SK-MEL-5 (cell line): ENCODE results near the gene ZNF521. TPM values are rescaled to one million over a fixed set of nuclear protein-coding genes. Genes with fewer than 3 reads are reported as not detected.

Experiments used
- DNase-seq: peaks from one replicate; pipeline ENCODE4 v3.0.0-alpha.2; 2016; ENCODE audit warnings: low read depth, low spot score
- in situ Hi-C: cut with HindIII; loops from 2 replicates; pipeline ENCODE4 v1.10.0; 2016; ENCODE audit warnings: low sequenced_read_pairs, high pct_unique_total_duplicates, low pct_unique_long_range_greater_than_20kb
- total RNA-seq: library from RNA; depleted of rRNA; stranded (reverse); fragments of >200 nt; shearing (Covaris generic); gene quantifications from 2 replicates; pipeline ENCODE4 v1.2.3, GENCODE V29; 2014

ZNF521 gene
- total RNA-seq, 1 experiment from 2014 or later, result 1.9 TPM

DNA sequence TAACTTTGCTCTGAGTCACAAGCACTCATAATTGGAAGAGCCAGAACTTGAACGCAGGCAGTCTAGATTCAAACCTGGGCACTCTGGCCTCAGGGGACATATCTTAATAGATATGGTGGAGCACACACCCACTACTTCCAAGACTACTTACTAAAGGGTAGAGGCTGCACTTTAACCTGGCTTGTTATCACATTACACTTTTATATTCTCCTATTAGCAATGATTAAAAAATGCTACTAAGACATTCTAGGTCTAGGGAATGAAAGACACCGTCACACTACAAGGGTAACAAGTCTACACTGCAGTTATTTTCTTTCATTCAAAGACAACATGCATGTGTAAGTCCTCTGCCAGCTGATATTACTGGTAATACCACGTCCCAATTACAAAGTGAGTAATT is 258.8 kb downstream of the ZNF521 start:
- DNase-seq, result no peak

GRCh38 chr18:25089470-25089869 is 262.5 kb downstream of the ZNF521 start:
- in situ Hi-C loops, result no loop called here
- no peak for DNase-seq

More for the DNA sequence above, 258.8 kb downstream of the ZNF521 start:
- in situ Hi-C loops, result no loop called here

- DNase-seq, result no peak
- in situ Hi-C loops, result no loop called here
These were observed 265.1 kb downstream of the ZNF521 start for GRCh38 chr18:25086876-25087275.

GRCh38 chr18:25081001-25081400 is 271.0 kb downstream of the ZNF521 start:
- in situ Hi-C loops, result no loop called here
- DNase-seq, result no peak

- DNase-seq, result no peak
- in situ Hi-C loops, result no loop called here
These were observed 271.8 kb downstream of the ZNF521 start for GRCh38 chr18:25080211-25080610.

DNA sequence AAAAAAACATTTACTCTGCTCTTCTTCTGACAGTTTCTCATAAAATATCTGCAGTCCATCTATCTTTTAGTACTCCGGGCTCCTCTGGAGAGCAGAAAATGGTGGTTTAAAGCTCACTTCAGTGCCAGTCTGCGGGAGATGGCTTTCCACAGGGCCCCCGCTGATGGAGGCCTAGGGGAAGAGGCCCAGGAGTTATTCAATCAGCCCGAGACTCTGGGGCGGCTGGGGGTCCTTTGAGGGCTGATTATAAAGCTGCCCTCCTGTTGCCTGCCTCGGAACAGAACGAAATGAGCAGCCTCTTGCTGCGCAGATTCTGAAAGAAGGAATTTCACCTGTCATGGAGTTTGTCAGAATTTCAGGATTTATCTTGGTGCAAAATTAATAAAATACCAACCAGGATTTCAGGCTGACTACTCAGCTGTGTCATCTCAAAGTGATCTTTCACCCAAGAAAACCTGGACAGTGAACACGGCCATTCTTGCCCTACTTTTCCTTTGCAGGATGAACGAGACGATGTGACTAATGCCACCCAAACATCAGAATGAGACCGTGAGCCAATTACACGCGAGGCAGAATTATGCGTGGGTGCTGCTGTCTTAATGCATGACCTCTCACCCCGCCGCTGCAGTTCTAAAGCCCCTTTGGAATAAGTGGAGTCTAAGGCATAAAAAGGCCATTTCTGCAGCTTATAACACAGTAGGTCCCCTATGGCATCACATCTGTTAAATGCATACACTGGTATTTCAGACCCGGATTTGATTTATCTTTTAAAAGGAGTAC is 273.8 kb downstream of the ZNF521 start:
- no peak for DNase-seq
- in situ Hi-C loops, result no loop called here

- in situ Hi-C loops, result no loop called here
- no peak for DNase-seq
These were observed 274.7 kb downstream of the ZNF521 start for GRCh38 chr18:25077038-25077943.

DNA sequence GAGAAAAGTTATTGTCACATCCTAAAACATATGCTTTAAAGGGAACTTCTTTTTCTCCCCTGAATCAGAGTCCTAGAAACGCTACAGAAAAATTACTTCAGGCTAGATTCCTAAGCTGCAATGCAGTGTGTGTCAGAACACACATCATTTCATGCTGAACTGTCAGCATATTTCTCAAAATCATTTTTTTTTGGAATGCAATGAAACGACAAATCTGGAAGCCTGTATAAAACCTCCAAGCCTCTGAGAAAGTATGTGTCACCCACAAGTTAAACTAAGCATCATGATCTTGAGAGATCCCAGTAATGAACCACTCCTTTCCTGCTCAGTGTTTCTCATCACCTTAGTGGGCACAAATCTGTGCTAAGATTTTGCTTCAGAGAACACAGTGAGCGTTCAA is 276.2 kb downstream of the ZNF521 start:
- in situ Hi-C loops, result no loop called here
- DNase-seq, result peak; percentile 16

- in situ Hi-C loops, result no loop called here
- DNase-seq, result peak; percentile 94
These were observed 276.6 kb downstream of the ZNF521 start for GRCh38 chr18:25075331-25075730.

DNA sequence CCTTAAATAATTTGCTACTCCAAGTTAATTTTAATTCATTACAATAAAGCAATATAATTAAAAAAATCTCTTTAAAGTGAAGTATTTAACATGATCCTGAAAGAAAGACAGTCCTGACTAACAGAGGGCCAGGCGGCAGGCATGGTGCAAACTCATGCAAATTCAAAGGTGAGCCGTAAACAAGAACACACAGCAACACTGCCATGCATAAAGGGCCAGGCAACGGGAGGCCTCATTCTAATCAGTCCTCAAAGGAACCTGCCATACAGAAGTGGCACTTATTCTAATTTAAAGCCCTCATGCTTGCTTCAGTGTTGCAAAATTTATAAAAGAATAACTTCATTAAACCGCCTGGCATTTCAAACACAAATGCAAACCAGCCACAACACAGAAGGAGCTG is 277.0 kb downstream of the ZNF521 start:
- in situ Hi-C loops, result no loop called here
- no peak for DNase-seq

DNA sequence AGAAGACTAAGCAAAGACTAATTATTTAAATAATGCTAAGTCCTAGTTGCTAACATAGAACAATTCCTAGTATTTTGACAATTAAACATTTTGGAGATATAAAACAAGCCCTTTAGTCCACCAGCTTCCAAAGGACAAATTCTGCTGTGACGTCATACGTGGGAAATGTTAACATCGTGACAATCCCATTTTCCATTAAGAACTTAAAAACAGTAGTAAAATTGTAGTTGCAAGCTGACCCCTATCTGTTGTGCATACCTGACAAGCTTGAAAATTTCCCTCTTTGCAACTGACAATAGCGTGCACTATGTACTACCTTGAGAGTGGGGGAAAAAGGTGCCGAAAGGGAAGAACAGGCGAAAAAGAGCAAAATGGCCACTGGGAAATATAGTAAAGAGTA is 279.8 kb downstream of the ZNF521 start:
- no peak for DNase-seq
- in situ Hi-C loops, result no loop called here

DNA sequence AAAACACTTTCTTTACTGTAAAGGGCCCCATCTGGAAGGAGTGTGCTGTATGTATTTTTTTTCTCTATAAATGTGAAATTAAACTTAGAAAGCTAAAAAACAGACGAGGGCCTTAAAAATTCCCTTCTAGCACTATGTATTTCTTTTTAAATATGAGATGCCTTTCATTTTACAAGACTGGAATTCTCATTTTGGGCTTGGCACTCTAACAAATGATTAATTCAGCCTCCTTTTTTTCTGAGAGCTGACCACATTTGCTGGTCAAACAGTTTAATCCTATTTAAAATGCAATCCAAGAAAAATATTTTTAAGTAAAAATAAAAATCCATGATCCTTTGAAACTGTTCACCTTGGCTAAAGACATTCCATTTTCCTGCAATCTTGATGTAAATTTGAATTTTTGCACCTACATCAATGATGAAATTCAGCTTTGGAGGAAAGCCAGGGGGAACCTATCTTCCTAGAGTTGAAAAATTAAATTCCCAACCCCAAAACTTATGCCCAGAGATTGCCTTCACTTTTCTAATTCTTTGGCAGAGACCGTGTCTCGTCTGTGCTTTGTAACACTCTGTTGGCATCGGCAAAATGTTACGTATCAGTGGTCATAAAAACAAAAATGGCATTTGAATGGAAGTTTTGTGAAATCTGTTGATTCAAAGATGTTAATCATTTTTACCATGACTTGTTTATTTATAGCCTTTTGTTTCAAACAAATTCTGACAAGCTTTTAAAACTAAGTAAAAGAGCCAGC is 284.5 kb downstream of the ZNF521 start:
- no peak for DNase-seq
- in situ Hi-C loops, result no loop called here

DNA sequence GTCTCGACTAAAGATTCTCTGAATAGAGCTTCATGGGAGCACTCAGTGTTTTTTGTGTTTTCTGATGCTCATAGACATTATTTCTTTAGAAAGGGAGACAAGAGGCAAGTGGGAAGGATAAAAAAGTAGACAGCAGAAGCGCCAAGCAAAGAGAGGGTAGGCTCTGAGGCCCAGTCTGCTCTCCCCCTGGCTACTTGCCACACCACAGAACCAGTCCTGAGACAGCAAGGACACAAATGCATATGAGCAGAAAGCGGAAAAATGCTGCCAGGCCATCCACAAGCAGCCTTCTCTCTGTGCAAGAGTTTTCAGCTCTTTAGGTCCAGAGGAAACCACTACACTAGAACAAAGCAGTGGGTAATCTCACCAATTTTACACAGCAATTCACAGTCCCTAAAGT is 285.4 kb downstream of the ZNF521 start:
- in situ Hi-C loops, result no loop called here
- no peak for DNase-seq

DNA sequence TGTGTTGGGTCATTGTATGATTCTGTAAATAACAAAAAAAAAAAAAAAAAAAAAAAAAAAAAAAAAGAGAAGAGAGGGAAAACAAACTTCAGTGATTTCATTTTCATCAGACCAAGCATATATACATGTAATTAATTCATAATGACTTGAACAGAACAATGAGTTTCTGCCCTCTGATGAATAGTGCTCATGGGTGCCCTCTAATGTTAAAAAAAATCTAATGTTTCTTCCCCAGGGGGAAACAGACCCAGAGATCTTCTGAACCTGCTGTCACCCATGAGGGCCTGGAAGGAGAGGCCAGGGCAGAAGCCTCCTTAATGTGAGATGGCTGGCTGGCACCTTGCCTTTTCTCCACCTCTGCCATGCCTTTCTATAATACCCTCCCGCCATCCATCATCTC is 289.2 kb downstream of the ZNF521 start:
- peak; percentile 20 for DNase-seq
- in situ Hi-C loops, result no loop called here

- DNase-seq, result peak; percentile 25
- in situ Hi-C loops, result no loop called here
These were observed 290.6 kb downstream of the ZNF521 start for GRCh38 chr18:25061395-25061794.

- in situ Hi-C loops, result no loop called here
- peak; percentile 20 for DNase-seq
These were observed 293.4 kb downstream of the ZNF521 start for GRCh38 chr18:25058521-25058920.

DNA sequence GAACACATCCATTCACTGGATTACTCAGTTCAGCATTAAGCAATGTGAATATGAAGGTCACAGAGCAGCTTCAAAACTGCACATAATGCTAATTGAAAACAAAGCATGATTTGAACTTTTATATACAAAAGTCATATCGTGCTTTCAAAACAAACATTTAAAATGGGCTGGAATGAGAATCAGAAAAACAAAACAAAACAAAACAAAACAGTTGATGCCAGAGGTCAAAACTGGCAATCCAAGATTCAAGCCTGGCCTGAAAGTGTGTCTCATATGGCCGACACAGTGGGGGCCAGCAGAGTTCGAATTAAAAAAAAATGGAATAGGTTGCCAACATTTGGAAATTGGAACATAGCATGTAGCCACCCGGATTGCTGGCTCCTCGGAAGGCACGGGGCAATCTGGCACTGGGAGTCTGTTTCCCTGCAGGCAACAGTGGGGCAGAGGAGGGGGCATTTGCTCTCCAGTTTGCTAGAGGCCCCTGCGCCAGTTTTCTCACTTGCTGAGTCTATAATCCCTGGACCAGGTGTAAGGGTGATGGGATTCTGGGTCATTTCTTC is 294.4 kb downstream of the ZNF521 start:
- in situ Hi-C loops, result no loop called here
- no peak for DNase-seq

GRCh38 chr18:25056429-25056828 is 295.5 kb downstream of the ZNF521 start:
- DNase-seq, result no peak
- in situ Hi-C loops, result no loop called here
